Naive thymus-derived CD4-positive, alpha-beta T cell (primary cell): Measurements from ENCODE around the gene FCGR3A. TPM values are rescaled to one million over a fixed set of nuclear protein-coding genes. Genes with fewer than 3 reads are reported as not detected.
"Not testable (repeated sequence)": the region's sequence is repeated elsewhere in the genome, so short reads cannot be mapped to it uniquely, and the experiment has no call there.

Experiments
- ATAC-seq: fragments of 150-1000 bp; cut with Tn5 transposase; 2 replicates; pipeline ENCODE4 v1.10.0; 2021; ENCODE audit warnings: mild to moderate bottlenecking, moderate library complexity
- CTCF ChIA-PET: fragments of 350-600 bp; sonication (Branson Sonifier 250); formaldehyde crosslinking; loops from one replicate; lab custom pipeline; 2021; ENCODE audit warnings: antibody characterized with exemption; lab: Charles Lee
- POLR2A ChIA-PET: fragments of 350-600 bp; sonication (Branson Sonifier 250); formaldehyde crosslinking; loops from one replicate; lab custom pipeline; 2021; ENCODE audit warnings: antibody characterized with exemption, inconsistent platforms; lab: Charles Lee
- DNase-seq, 9 donors: peaks; one replicate each; pipeline versions ENCODE4 v3.0.0 to v3.0.0-alpha.2; 2020 to 2022; ENCODE audit warnings: mixed read lengths in 1 of 9
- H3K27ac ChIP-seq: one replicate; pipeline ENCODE4 v1.7.0; 2013; ENCODE audit warnings: mild to moderate bottlenecking, low read depth, low read length, moderate library complexity
- H3K27me3 ChIP-seq, 2 donors: one replicate each; pipeline ENCODE4 v1.7.0; 2013; ENCODE audit warnings: low read length in 2 of 2, mild to moderate bottlenecking in 2 of 2, moderate library complexity in 2 of 2; ENCODE audit not compliant: control insufficient read depth in 2 of 2, insufficient read depth in 2 of 2
- H3K36me3 ChIP-seq, 3 experiments: 1 replicate in 2 of 3; 2 replicates in 1 of 3; pipeline ENCODE4 v1.7.0; 2013; ENCODE audit warnings: low read length in 3 of 3, mild to moderate bottlenecking in 3 of 3, moderate library complexity in 1 of 3; ENCODE audit not compliant: insufficient read depth in 3 of 3, control insufficient read depth in 2 of 3
- H3K4me1 ChIP-seq, 2 donors: one replicate each; pipeline ENCODE4 v1.7.0; 2013; ENCODE audit warnings: low read length in 2 of 2, mild to moderate bottlenecking in 2 of 2, moderate library complexity in 1 of 2; ENCODE audit not compliant: control insufficient read depth in 2 of 2, insufficient read depth in 2 of 2
- H3K4me3 ChIP-seq: 2 replicates; pipeline ENCODE4 v1.7.0; 2013; ENCODE audit warnings: mild to moderate bottlenecking, low read length
- H3K9me3 ChIP-seq, 3 experiments: 1 replicate in 2 of 3; 2 replicates in 1 of 3; pipeline ENCODE4 v1.7.0; 2013; ENCODE audit warnings: low read length in 3 of 3; ENCODE audit not compliant: control insufficient read depth in 2 of 3
- H3K27ac Mint-ChIP-seq, 9 donors: one replicate each; pipeline ENCODE4 v1.8.0; 2020 to 2022; ENCODE audit warnings: mixed read lengths in 9 of 9, mild to moderate bottlenecking in 8 of 9, moderate library complexity in 5 of 9, inconsistent platforms in 2 of 9
- H3K27me3 Mint-ChIP-seq, 5 donors: one replicate each; pipeline ENCODE4 v1.8.0; 2021 to 2022; ENCODE audit warnings: mixed read lengths in 5 of 5, mild to moderate bottlenecking in 1 of 5
- H3K36me3 Mint-ChIP-seq, 5 donors: one replicate each; pipeline ENCODE4 v1.8.0; 2020 to 2022; ENCODE audit warnings: mixed read lengths in 5 of 5, mild to moderate bottlenecking in 3 of 5, inconsistent platforms in 1 of 5
- H3K4me1 Mint-ChIP-seq, 7 donors: one replicate each; pipeline ENCODE4 v1.8.0; 2020 to 2022; ENCODE audit warnings: mixed read lengths in 7 of 7, mild to moderate bottlenecking in 3 of 7, inconsistent platforms in 1 of 7
- H3K4me3 Mint-ChIP-seq, 10 donors: one replicate each; pipeline ENCODE4 v1.8.0; 2020 to 2022; ENCODE audit warnings: mild to moderate bottlenecking in 10 of 10, mixed read lengths in 10 of 10, moderate library complexity in 6 of 10, inconsistent platforms in 2 of 10
- H3K9me3 Mint-ChIP-seq, 11 donors: one replicate each; pipeline ENCODE4 v1.8.0; 2020 to 2022; ENCODE audit warnings: mixed read lengths in 11 of 11, mild to moderate bottlenecking in 4 of 11, inconsistent platforms in 1 of 11, moderate library complexity in 1 of 11
- intact Hi-C, 2 donors: fragments of 100-400 bp; cut with micrococcal nuclease; formaldehyde crosslinking; loops; one replicate each; pipeline ENCODE4 v1.15.1; 2023
- polyA plus RNA-seq, 2 donors: library from polyadenylated mRNA; unstranded; fragments of 300-500 nt; fragmentation: Illumina TruSeq; gene quantifications; one replicate each; pipeline ENCODE4 v1.2.3, GENCODE V29; 2021
- total RNA-seq, 6 experiments: library from RNA in 5 of 6; stranded (reverse) in 5 of 6; gene quantifications; 1 replicate in 5 of 6; 2 replicates in 1 of 6; pipeline ENCODE4 v1.2.3 and lab custom pipeline; 2021 to 2026

The FCGR3A gene
- total and polyA plus RNA-seq, 7 experiments from 2014 or later, result 0.58 to 190 (median 2.2) TPM; not detected in 1

- intact Hi-C loops, H3K4me3 Mint-ChIP-seq, H3K36me3 ChIP-seq, H3K27me3 Mint-ChIP-seq, ATAC-seq, H3K9me3 Mint-ChIP-seq, H3K36me3 Mint-ChIP-seq, H3K27ac ChIP-seq, H3K9me3 ChIP-seq, POLR2A ChIA-PET, H3K27ac Mint-ChIP-seq, H3K4me3 ChIP-seq, DNase-seq, H3K4me1 Mint-ChIP-seq, H3K27me3 ChIP-seq, CTCF ChIA-PET, H3K4me1 ChIP-seq: not testable (repeated sequence)
These were observed 43.0 kb upstream of the FCGR3A start for GRCh38 chr1:161592586-161592985.

GRCh38 chr1:161589920-161590319 lies 40.3 kb upstream of the FCGR3A start:
- H3K27ac ChIP-seq, H3K27ac Mint-ChIP-seq, H3K4me3 ChIP-seq, DNase-seq, H3K4me1 ChIP-seq, CTCF ChIA-PET, H3K27me3 ChIP-seq, H3K27me3 Mint-ChIP-seq, ATAC-seq, H3K36me3 Mint-ChIP-seq, H3K4me3 Mint-ChIP-seq, POLR2A ChIA-PET, intact Hi-C loops, H3K9me3 ChIP-seq, H3K9me3 Mint-ChIP-seq, H3K36me3 ChIP-seq, H3K4me1 Mint-ChIP-seq: not testable (repeated sequence)

- H3K36me3 Mint-ChIP-seq, POLR2A ChIA-PET, H3K27ac ChIP-seq, H3K27ac Mint-ChIP-seq, H3K27me3 Mint-ChIP-seq, DNase-seq, H3K4me1 ChIP-seq, intact Hi-C loops, H3K9me3 Mint-ChIP-seq, H3K27me3 ChIP-seq, H3K4me1 Mint-ChIP-seq, H3K36me3 ChIP-seq, ATAC-seq, H3K4me3 Mint-ChIP-seq, CTCF ChIA-PET, H3K4me3 ChIP-seq, H3K9me3 ChIP-seq: not testable (repeated sequence)
These were observed 39.7 kb upstream of the FCGR3A start for GRCh38 chr1:161589365-161589764.

GRCh38 chr1:161588596-161588995 lies 39.0 kb upstream of the FCGR3A start:
- H3K27me3 Mint-ChIP-seq, DNase-seq, H3K9me3 ChIP-seq, ATAC-seq, H3K4me1 Mint-ChIP-seq, H3K27ac ChIP-seq, intact Hi-C loops, H3K9me3 Mint-ChIP-seq, H3K4me3 ChIP-seq, CTCF ChIA-PET, H3K27me3 ChIP-seq, H3K36me3 ChIP-seq, POLR2A ChIA-PET, H3K4me1 ChIP-seq, H3K36me3 Mint-ChIP-seq, H3K4me3 Mint-ChIP-seq, H3K27ac Mint-ChIP-seq: not testable (repeated sequence)

GRCh38 chr1:161582882-161583281 lies 33.3 kb upstream of the FCGR3A start:
- H3K36me3 Mint-ChIP-seq, H3K4me3 Mint-ChIP-seq, H3K36me3 ChIP-seq, H3K4me1 ChIP-seq, H3K4me3 ChIP-seq, H3K27me3 ChIP-seq, POLR2A ChIA-PET, H3K27ac Mint-ChIP-seq, ATAC-seq, DNase-seq, H3K4me1 Mint-ChIP-seq, CTCF ChIA-PET, intact Hi-C loops, H3K27me3 Mint-ChIP-seq, H3K27ac ChIP-seq, H3K9me3 Mint-ChIP-seq, H3K9me3 ChIP-seq: not testable (repeated sequence)

GRCh38 chr1:161580879-161581537 lies 31.4 kb upstream of the FCGR3A start:
- H3K9me3 ChIP-seq, H3K36me3 Mint-ChIP-seq, H3K27me3 ChIP-seq, H3K36me3 ChIP-seq, H3K4me3 Mint-ChIP-seq, H3K9me3 Mint-ChIP-seq, H3K4me1 Mint-ChIP-seq, intact Hi-C loops, H3K27ac ChIP-seq, H3K27ac Mint-ChIP-seq, CTCF ChIA-PET, DNase-seq, POLR2A ChIA-PET, H3K27me3 Mint-ChIP-seq, H3K4me1 ChIP-seq, H3K4me3 ChIP-seq: not testable (repeated sequence)
- peak; percentile 51 for ATAC-seq

GRCh38 chr1:161579856-161580507 lies 30.4 kb upstream of the FCGR3A start:
- H3K9me3 ChIP-seq, H3K4me1 ChIP-seq, H3K27me3 Mint-ChIP-seq, H3K9me3 Mint-ChIP-seq, H3K4me3 Mint-ChIP-seq, DNase-seq, H3K4me3 ChIP-seq, H3K27me3 ChIP-seq, H3K4me1 Mint-ChIP-seq, H3K36me3 ChIP-seq, intact Hi-C loops, H3K36me3 Mint-ChIP-seq, H3K27ac Mint-ChIP-seq, POLR2A ChIA-PET, CTCF ChIA-PET, H3K27ac ChIP-seq: not testable (repeated sequence)
- ATAC-seq, result peak; percentile 85
